Activated T-cell treated with anti-CD3 and anti-CD28 coated beads, Interleukin-2, amount 50 U/mL, for 24 hours (primary cell): Measurements from ENCODE around the gene FHIP1B.

Experiments used
- DNase-seq: peaks from one replicate; pipeline ENCODE4 v3.0.0-alpha.2; 2020
- H3K27ac Mint-ChIP-seq: 2 replicates; pipeline ENCODE4 v1.8.0; 2020; ENCODE audit warnings: mild to moderate bottlenecking, mixed read lengths
- H3K27me3 Mint-ChIP-seq: 2 replicates; pipeline ENCODE4 v1.8.0; 2020; ENCODE audit warnings: mixed read lengths
- H3K36me3 Mint-ChIP-seq: 2 replicates; pipeline ENCODE4 v1.8.0; 2020; ENCODE audit warnings: low read depth, mixed read lengths
- H3K4me1 Mint-ChIP-seq: 2 replicates; pipeline ENCODE4 v1.8.0; 2020; ENCODE audit warnings: low read depth, mixed read lengths
- H3K4me3 Mint-ChIP-seq: 2 replicates; pipeline ENCODE4 v1.8.0; 2020; ENCODE audit warnings: mild to moderate bottlenecking, moderate library complexity, mixed read lengths
- H3K9me3 Mint-ChIP-seq: 2 replicates; pipeline ENCODE4 v1.8.0; 2020; ENCODE audit warnings: mixed read lengths

FHIP1B gene

GRCh38 chr11:6225896-6226295, 8.5 kb downstream of the FHIP1B start:
- H3K27ac Mint-ChIP-seq = no peak overlapping the region
- peaks cover 42% of the 10 kb centered on the region for H3K4me1 Mint-ChIP-seq
- H3K36me3 Mint-ChIP-seq = peaks cover 54% of the 10 kb centered on the region
- no peaks in the 10 kb centered on the region for H3K27me3 Mint-ChIP-seq
- H3K9me3 Mint-ChIP-seq = no peaks in the 10 kb centered on the region
- H3K4me3 Mint-ChIP-seq = no peak overlapping the region
- DNase-seq = no peak

GRCh38 chr11:6225024-6225423, 9.4 kb downstream of the FHIP1B start:
- peaks cover 60% of the 10 kb centered on the region for H3K36me3 Mint-ChIP-seq
- no peak overlapping the region for H3K27ac Mint-ChIP-seq
- no peaks in the 10 kb centered on the region for H3K9me3 Mint-ChIP-seq

GRCh38 chr11:6224421-6224820, 10.0 kb downstream of the FHIP1B start:
- Mint-ChIP-seq H3K27ac (no peak overlapping the region), H3K36me3 (peaks cover 61% of the 10 kb centered on the region), H3K27me3 (no peaks in the 10 kb centered on the region), H3K9me3 (no peaks in the 10 kb centered on the region), H3K4me1 (peaks cover 30% of the 10 kb centered on the region), H3K4me3 (no peak overlapping the region)
- DNase-seq = no peak

More at GRCh38 chr11:6225024-6225423, 9.4 kb downstream of the FHIP1B start:
- no peaks in the 10 kb centered on the region for H3K27me3 Mint-ChIP-seq
- DNase-seq = no peak
- peaks cover 34% of the 10 kb centered on the region for H3K4me1 Mint-ChIP-seq
- no peak overlapping the region for H3K4me3 Mint-ChIP-seq

GRCh38 chr11:6223854-6224253, 10.6 kb downstream of the FHIP1B start:
- Mint-ChIP-seq H3K36me3 (peaks cover 60% of the 10 kb centered on the region), H3K4me1 (peaks cover 26% of the 10 kb centered on the region), H3K27ac (no peak overlapping the region), H3K27me3 (no peaks in the 10 kb centered on the region), H3K4me3 (no peak overlapping the region), H3K9me3 (no peaks in the 10 kb centered on the region)
- DNase-seq = no peak

GRCh38 chr11:6219359-6219758, 15.1 kb downstream of the FHIP1B start:
- peaks cover 4% of the 10 kb centered on the region for H3K4me1 Mint-ChIP-seq
- no peaks in the 10 kb centered on the region for H3K9me3 Mint-ChIP-seq
- H3K4me3 Mint-ChIP-seq = no peak overlapping the region
- H3K36me3 Mint-ChIP-seq = peaks cover 80% of the 10 kb centered on the region
- no peaks in the 10 kb centered on the region for H3K27me3 Mint-ChIP-seq
- no peak for DNase-seq
- peak overlapping the region; percentile 19 for H3K27ac Mint-ChIP-seq

- Mint-ChIP-seq H3K27ac (no peak overlapping the region), H3K9me3 (no peaks in the 10 kb centered on the region), H3K36me3 (peaks cover 68% of the 10 kb centered on the region), H3K4me3 (no peak overlapping the region), H3K4me1 (peaks cover 4% of the 10 kb centered on the region), H3K27me3 (no peaks in the 10 kb centered on the region)
- no peak for DNase-seq
Measured at GRCh38 chr11:6217722-6218121, 16.7 kb downstream of the FHIP1B start.

GRCh38 chr11:6216501-6216900, 17.9 kb downstream of the FHIP1B start:
- no peak overlapping the region for H3K4me3 Mint-ChIP-seq
- H3K27ac Mint-ChIP-seq = no peak overlapping the region
- H3K9me3 Mint-ChIP-seq = no peaks in the 10 kb centered on the region
- no peak for DNase-seq
- peaks cover 55% of the 10 kb centered on the region for H3K36me3 Mint-ChIP-seq
- peaks cover 4% of the 10 kb centered on the region for H3K4me1 Mint-ChIP-seq
- H3K27me3 Mint-ChIP-seq = no peaks in the 10 kb centered on the region

GRCh38 chr11:6214530-6214929, 19.9 kb downstream of the FHIP1B start:
- Mint-ChIP-seq H3K27ac (no peak overlapping the region), H3K4me1 (peaks cover 2% of the 10 kb centered on the region), H3K36me3 (peaks cover 54% of the 10 kb centered on the region), H3K9me3 (no peaks in the 10 kb centered on the region), H3K27me3 (no peaks in the 10 kb centered on the region), H3K4me3 (no peak overlapping the region)
- DNase-seq = no peak

GRCh38 chr11:6210274-6210955, 24.0 kb downstream of the FHIP1B start:
- no peaks in the 10 kb centered on the region for H3K9me3 Mint-ChIP-seq
- DNase-seq = no peak
- H3K27me3 Mint-ChIP-seq = no peaks in the 10 kb centered on the region
- no peak overlapping the region for H3K4me3 Mint-ChIP-seq
- H3K4me1 Mint-ChIP-seq = no peaks in the 10 kb centered on the region
- peaks cover 56% of the 10 kb centered on the region for H3K36me3 Mint-ChIP-seq
- H3K27ac Mint-ChIP-seq = no peak overlapping the region

GRCh38 chr11:6209801-6210200, 24.6 kb downstream of the FHIP1B start:
- Mint-ChIP-seq H3K36me3 (peaks cover 57% of the 10 kb centered on the region), H3K4me3 (no peak overlapping the region), H3K27me3 (no peaks in the 10 kb centered on the region), H3K27ac (no peak overlapping the region), H3K4me1 (no peaks in the 10 kb centered on the region), H3K9me3 (no peaks in the 10 kb centered on the region)
- DNase-seq = no peak

- Mint-ChIP-seq H3K4me3 (no peak overlapping the region), H3K9me3 (no peaks in the 10 kb centered on the region), H3K4me1 (peaks cover 25% of the 10 kb centered on the region), H3K27me3 (no peaks in the 10 kb centered on the region), H3K36me3 (peaks cover 64% of the 10 kb centered on the region), H3K27ac (no peak overlapping the region)
- no peak for DNase-seq
Measured at GRCh38 chr11:6206456-6207180, 27.8 kb downstream of the FHIP1B start.

GRCh38 chr11:6205366-6205765, 29.1 kb downstream of the FHIP1B start, which contains the start of gene C11orf42:
Gene C11orf42 (plus strand): TSS chr11:6205557. CDS start chr11:6205616, 59 bp downstream.
- Mint-ChIP-seq H3K4me1 (peaks cover 35% of the 10 kb centered on the region), H3K27ac (no peak within 1 kb of the TSS), H3K9me3 (no peaks in the 10 kb centered on the region), H3K27me3 (no peaks in the 10 kb centered on the region), H3K4me3 (no peak within 1 kb of the TSS), H3K36me3 (peaks cover 61% of the 10 kb centered on the region)
- no peak for DNase-seq

- no peak for DNase-seq
- Mint-ChIP-seq H3K4me3 (no peak overlapping the region), H3K27me3 (no peaks in the 10 kb centered on the region), H3K36me3 (peaks cover 55% of the 10 kb centered on the region), H3K9me3 (no peaks in the 10 kb centered on the region), H3K4me1 (peaks cover 35% of the 10 kb centered on the region), H3K27ac (no peak overlapping the region)
Measured at GRCh38 chr11:6204706-6205105, 29.7 kb downstream of the FHIP1B start.

GRCh38 chr11:6203327-6203726, 31.1 kb downstream of the FHIP1B start:
- Mint-ChIP-seq H3K27me3 (no peaks in the 10 kb centered on the region), H3K36me3 (peaks cover 42% of the 10 kb centered on the region), H3K9me3 (no peaks in the 10 kb centered on the region), H3K4me1 (peaks cover 35% of the 10 kb centered on the region), H3K4me3 (no peak overlapping the region), H3K27ac (peak overlapping the region; percentile 7)
- no peak for DNase-seq

- Mint-ChIP-seq H3K36me3 (peaks cover 29% of the 10 kb centered on the region), H3K4me3 (no peak overlapping the region), H3K27me3 (no peaks in the 10 kb centered on the region), H3K9me3 (no peaks in the 10 kb centered on the region), H3K4me1 (peaks cover 40% of the 10 kb centered on the region), H3K27ac (no peak overlapping the region)
- no peak for DNase-seq
Measured at GRCh38 chr11:6202041-6202440, 32.4 kb downstream of the FHIP1B start.
